ENCODE measurements around the gene ZMAT3.

ZMAT3 gene

DNA sequence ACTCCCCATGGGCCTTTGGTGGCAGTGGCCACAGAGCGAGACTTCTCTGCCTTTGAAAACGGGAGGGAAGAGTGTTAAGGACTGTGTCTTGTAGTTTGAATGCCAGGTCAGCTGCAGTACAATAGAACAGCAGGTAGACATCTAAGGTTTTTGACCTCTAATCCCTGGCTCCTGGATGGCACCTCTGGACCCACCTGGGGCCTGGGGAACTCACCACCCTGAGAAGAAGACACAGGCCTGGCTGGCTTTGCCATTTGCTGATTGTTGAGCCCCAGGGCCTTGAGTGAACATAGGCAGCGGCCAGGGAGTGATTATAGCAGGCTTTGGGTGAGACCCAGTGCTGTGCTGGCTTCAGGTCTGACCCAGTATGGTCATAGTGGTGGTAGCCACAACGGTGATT, 66.4 kb downstream of the ZMAT3 start:
- Histone ChIP-seq H3K4me1 (ENCODE audit: control insufficient read depth in 5 of 5, insufficient read depth in 5 of 5, low read length in 5 of 5) (no peaks in the 10 kb centered on the region), H3K27ac (ENCODE audit: low read depth, low read length) (no peak overlapping the region), H3K9me3 (ENCODE audit: control insufficient read depth in 5 of 5, low read length in 5 of 5) (no peaks in the 10 kb centered on the region), H3K36me3 (ENCODE audit: control insufficient read depth in 5 of 5, insufficient read depth in 5 of 5, low read length in 5 of 5) (peaks cover 0 to 4% (median 0%) of the 10 kb centered on the region in 5 donors), H3K4me3 (ENCODE audit: low read depth in 1 of 5, low read length in 5 of 5) (no peak overlapping the region), H3K27me3 (ENCODE audit: control insufficient read depth in 5 of 5, insufficient read depth in 4 of 5, low read length in 5 of 5) (no peaks in the 10 kb centered on the region), H3K9ac (ENCODE audit: low read length in 5 of 5) (no peak overlapping the region)

GRCh38 chr3:179000659-179001058, 71.0 kb downstream of the ZMAT3 start:
- H3K4me1 ChIP-seq (ENCODE audit: control insufficient read depth in 5 of 5, insufficient read depth in 5 of 5, low read length in 5 of 5): no peaks in the 10 kb centered on the region
- H3K36me3 ChIP-seq (ENCODE audit: control insufficient read depth in 5 of 5, insufficient read depth in 5 of 5, low read length in 5 of 5): peaks cover 0 to 4% (median 0%) of the 10 kb centered on the region in 5 donors

DNA sequence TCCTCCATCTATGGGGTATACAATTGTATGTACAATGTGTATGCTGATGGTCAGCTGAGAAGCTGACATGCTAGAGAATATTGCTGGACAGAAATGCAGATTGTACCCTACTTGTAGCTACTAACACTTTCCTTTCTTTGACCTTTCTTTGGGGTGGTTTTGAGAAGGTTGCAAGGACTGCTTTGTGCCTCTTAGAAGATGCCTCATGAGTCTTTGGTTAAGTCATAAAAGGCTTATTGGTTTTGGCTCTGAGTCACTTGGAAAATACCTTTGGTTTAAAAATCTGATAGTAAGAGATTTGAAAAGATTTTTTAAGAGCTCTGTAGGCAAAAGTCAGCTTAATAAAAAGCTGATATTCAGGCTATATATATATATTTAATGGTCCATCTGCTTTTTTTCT, 71.5 kb downstream of the ZMAT3 start:
- H3K27ac ChIP-seq (ENCODE audit: low read depth, low read length): no peak overlapping the region
- peaks cover 0 to 4% (median 0%) of the 10 kb centered on the region in 5 donors for H3K36me3 ChIP-seq (ENCODE audit: control insufficient read depth in 5 of 5, insufficient read depth in 5 of 5, low read length in 5 of 5)
- H3K9me3 ChIP-seq (ENCODE audit: control insufficient read depth in 5 of 5, low read length in 5 of 5): peaks cover 0 to 6% (median 0%) of the 10 kb centered on the region in 5 donors
- no peaks in the 10 kb centered on the region for H3K27me3 ChIP-seq (ENCODE audit: control insufficient read depth in 5 of 5, insufficient read depth in 4 of 5, low read length in 5 of 5)
- no peak overlapping the region for H3K4me3 ChIP-seq (ENCODE audit: low read depth in 1 of 5, low read length in 5 of 5)
- no peaks in the 10 kb centered on the region for H3K4me1 ChIP-seq (ENCODE audit: control insufficient read depth in 5 of 5, insufficient read depth in 5 of 5, low read length in 5 of 5)
- H3K9ac ChIP-seq (ENCODE audit: low read length in 5 of 5): no peak overlapping the region

More at GRCh38 chr3:179000659-179001058, 71.0 kb downstream of the ZMAT3 start:
- Histone ChIP-seq H3K27ac (ENCODE audit: low read depth, low read length) (no peak overlapping the region), H3K4me3 (ENCODE audit: low read depth in 1 of 5, low read length in 5 of 5) (no peak overlapping the region), H3K9me3 (ENCODE audit: control insufficient read depth in 5 of 5, low read length in 5 of 5) (peaks cover 0 to 6% (median 0%) of the 10 kb centered on the region in 5 donors), H3K9ac (ENCODE audit: low read length in 5 of 5) (no peak overlapping the region), H3K27me3 (ENCODE audit: control insufficient read depth in 5 of 5, insufficient read depth in 4 of 5, low read length in 5 of 5) (no peaks in the 10 kb centered on the region)

DNA sequence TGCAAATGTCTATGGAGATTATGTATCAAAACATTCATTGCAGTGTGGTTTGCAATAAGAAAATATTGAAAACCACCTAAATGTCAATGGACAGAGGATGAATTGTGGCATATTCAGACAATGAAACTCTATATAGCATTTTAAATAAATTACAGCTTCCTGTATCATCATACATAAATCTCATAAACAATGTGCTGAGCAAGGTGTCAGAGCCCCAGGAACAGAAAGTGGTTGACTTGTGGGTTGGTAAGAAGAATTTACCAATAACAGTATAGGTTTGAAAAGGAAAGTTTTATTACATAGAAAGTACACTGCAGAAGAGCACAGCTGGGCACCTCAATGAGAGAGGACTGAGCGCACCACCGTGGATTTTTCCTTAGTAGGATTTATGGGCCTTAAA, 75.2 kb downstream of the ZMAT3 start:
- Histone ChIP-seq H3K36me3 (ENCODE audit: control insufficient read depth in 5 of 5, insufficient read depth in 5 of 5, low read length in 5 of 5) (peaks cover 0 to 6% (median 0%) of the 10 kb centered on the region in 5 donors), H3K27ac (ENCODE audit: low read depth, low read length) (no peak overlapping the region), H3K4me3 (ENCODE audit: low read depth in 1 of 5, low read length in 5 of 5) (no peak overlapping the region), H3K27me3 (ENCODE audit: control insufficient read depth in 5 of 5, insufficient read depth in 4 of 5, low read length in 5 of 5) (no peaks in the 10 kb centered on the region), H3K4me1 (ENCODE audit: control insufficient read depth in 5 of 5, insufficient read depth in 5 of 5, low read length in 5 of 5) (no peaks in the 10 kb centered on the region), H3K9me3 (ENCODE audit: control insufficient read depth in 5 of 5, low read length in 5 of 5) (peaks cover 0 to 6% (median 0%) of the 10 kb centered on the region in 5 donors), H3K9ac (ENCODE audit: low read length in 5 of 5) (no peak overlapping the region)

DNA sequence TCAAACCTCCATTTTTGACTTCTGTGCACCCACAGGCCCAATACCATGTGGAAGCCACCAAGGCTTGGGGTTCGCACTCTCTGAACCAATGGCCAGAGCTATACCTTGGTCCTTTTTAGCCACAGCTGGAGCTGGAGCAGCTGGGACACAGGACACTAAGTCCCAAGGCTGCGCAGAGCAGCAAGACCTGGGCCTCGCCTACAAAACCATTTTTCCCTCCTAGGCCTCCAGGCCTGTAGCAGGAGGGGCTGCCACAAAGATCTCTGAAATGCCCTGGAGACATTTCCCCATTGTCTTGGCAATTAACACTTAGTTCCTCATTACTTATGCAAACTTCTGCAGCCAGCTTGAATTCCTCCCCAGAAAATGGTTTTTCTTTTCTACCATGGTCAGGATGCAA, 81.3 kb downstream of the ZMAT3 start:
- peaks cover 17 to 36% (median 24%) of the 10 kb centered on the region in 5 donors for H3K9me3 ChIP-seq (ENCODE audit: control insufficient read depth in 5 of 5, low read length in 5 of 5)

GRCh38 chr3:178989821-178990220, 81.8 kb downstream of the ZMAT3 start:
- Histone ChIP-seq H3K27ac (ENCODE audit: low read depth, low read length) (no peak overlapping the region), H3K4me1 (ENCODE audit: control insufficient read depth in 5 of 5, insufficient read depth in 5 of 5, low read length in 5 of 5) (no peaks in the 10 kb centered on the region), H3K9ac (ENCODE audit: low read length in 5 of 5) (no peak overlapping the region), H3K27me3 (ENCODE audit: control insufficient read depth in 5 of 5, insufficient read depth in 4 of 5, low read length in 5 of 5) (no peaks in the 10 kb centered on the region), H3K36me3 (ENCODE audit: control insufficient read depth in 5 of 5, insufficient read depth in 5 of 5, low read length in 5 of 5) (peaks cover 0 to 11% (median 0%) of the 10 kb centered on the region in 5 donors), H3K9me3 (ENCODE audit: control insufficient read depth in 5 of 5, low read length in 5 of 5) (peaks cover 17 to 36% (median 24%) of the 10 kb centered on the region in 5 donors), H3K4me3 (ENCODE audit: low read depth in 1 of 5, low read length in 5 of 5) (peak overlapping the region in 1 of 5 donors; percentile 9)

More for the DNA sequence above, 81.3 kb downstream of the ZMAT3 start:
- no peaks in the 10 kb centered on the region for H3K4me1 ChIP-seq (ENCODE audit: control insufficient read depth in 5 of 5, insufficient read depth in 5 of 5, low read length in 5 of 5)
- no peak overlapping the region for H3K27ac ChIP-seq (ENCODE audit: low read depth, low read length)
- peak overlapping the region in 1 of 5 donors; percentile 9 for H3K4me3 ChIP-seq (ENCODE audit: low read depth in 1 of 5, low read length in 5 of 5)
- peaks cover 0 to 11% (median 0%) of the 10 kb centered on the region in 5 donors for H3K36me3 ChIP-seq (ENCODE audit: control insufficient read depth in 5 of 5, insufficient read depth in 5 of 5, low read length in 5 of 5)
- no peaks in the 10 kb centered on the region for H3K27me3 ChIP-seq (ENCODE audit: control insufficient read depth in 5 of 5, insufficient read depth in 4 of 5, low read length in 5 of 5)
- no peak overlapping the region for H3K9ac ChIP-seq (ENCODE audit: low read length in 5 of 5)

DNA sequence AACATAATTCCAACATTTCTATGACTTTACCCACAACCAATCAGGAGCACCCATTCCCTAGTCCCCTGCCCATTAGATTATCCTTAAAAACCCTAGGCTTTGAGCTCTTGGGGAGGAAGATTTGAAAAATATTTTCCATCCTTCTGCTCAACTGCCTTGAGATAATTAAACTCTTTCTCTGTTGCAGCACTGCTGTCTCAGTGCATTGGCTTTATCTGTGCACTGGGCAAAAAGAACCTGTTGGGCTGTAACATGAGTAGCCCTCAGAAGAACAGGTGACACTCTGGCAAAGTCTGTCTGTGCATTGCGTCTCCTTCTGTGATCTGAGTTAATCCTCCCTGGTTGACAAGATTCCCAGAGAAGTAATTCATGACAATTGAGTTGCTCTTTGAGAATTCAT, 83.9 kb downstream of the ZMAT3 start:
- Histone ChIP-seq H3K27ac (ENCODE audit: low read depth, low read length) (no peak overlapping the region), H3K36me3 (ENCODE audit: control insufficient read depth in 5 of 5, insufficient read depth in 5 of 5, low read length in 5 of 5) (peaks cover 0 to 6% (median 0%) of the 10 kb centered on the region in 5 donors), H3K27me3 (ENCODE audit: control insufficient read depth in 5 of 5, insufficient read depth in 4 of 5, low read length in 5 of 5) (no peaks in the 10 kb centered on the region), H3K4me3 (ENCODE audit: low read depth in 1 of 5, low read length in 5 of 5) (peak overlapping the region in 3 of 5 donors; percentile 3 to 45 (median 19)), H3K4me1 (ENCODE audit: control insufficient read depth in 5 of 5, insufficient read depth in 5 of 5, low read length in 5 of 5) (no peaks in the 10 kb centered on the region), H3K9me3 (ENCODE audit: control insufficient read depth in 5 of 5, low read length in 5 of 5) (peaks cover 17 to 36% (median 24%) of the 10 kb centered on the region in 5 donors), H3K9ac (ENCODE audit: low read length in 5 of 5) (no peak overlapping the region)

DNA sequence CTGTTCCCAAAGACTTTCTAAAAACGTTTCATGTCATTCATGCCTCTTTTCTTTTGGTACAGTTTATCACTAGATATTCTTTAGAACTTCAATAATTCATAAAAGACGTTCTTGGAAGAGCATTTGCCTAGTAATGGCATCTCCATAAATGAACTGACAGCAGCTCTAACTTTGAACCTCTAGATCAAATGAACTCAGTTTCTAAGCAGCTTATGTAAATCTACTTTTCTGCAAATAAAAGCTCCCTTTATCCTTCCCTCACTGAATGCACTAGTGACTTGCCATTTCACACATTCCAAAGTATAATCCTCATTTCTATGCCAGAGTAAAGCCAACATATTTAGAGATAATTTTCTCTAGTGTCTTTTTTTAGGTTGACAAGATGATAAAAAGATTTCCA, 85.2 kb downstream of the ZMAT3 start:
- Histone ChIP-seq H3K4me1 (ENCODE audit: control insufficient read depth in 5 of 5, insufficient read depth in 5 of 5, low read length in 5 of 5) (no peaks in the 10 kb centered on the region), H3K36me3 (ENCODE audit: control insufficient read depth in 5 of 5, insufficient read depth in 5 of 5, low read length in 5 of 5) (peaks cover 0 to 6% (median 0%) of the 10 kb centered on the region in 5 donors), H3K27me3 (ENCODE audit: control insufficient read depth in 5 of 5, insufficient read depth in 4 of 5, low read length in 5 of 5) (no peaks in the 10 kb centered on the region), H3K4me3 (ENCODE audit: low read depth in 1 of 5, low read length in 5 of 5) (no peak overlapping the region), H3K27ac (ENCODE audit: low read depth, low read length) (no peak overlapping the region), H3K9ac (ENCODE audit: low read length in 5 of 5) (no peak overlapping the region), H3K9me3 (ENCODE audit: control insufficient read depth in 5 of 5, low read length in 5 of 5) (peaks cover 17 to 36% (median 25%) of the 10 kb centered on the region in 5 donors)

- Histone ChIP-seq H3K27me3 (ENCODE audit: control insufficient read depth in 5 of 5, insufficient read depth in 4 of 5, low read length in 5 of 5) (no peaks in the 10 kb centered on the region), H3K9ac (ENCODE audit: low read length in 5 of 5) (no peak overlapping the region), H3K9me3 (ENCODE audit: control insufficient read depth in 5 of 5, low read length in 5 of 5) (peaks cover 0 to 7% (median 3%) of the 10 kb centered on the region in 5 donors), H3K36me3 (ENCODE audit: control insufficient read depth in 5 of 5, insufficient read depth in 5 of 5, low read length in 5 of 5) (no peaks in the 10 kb centered on the region), H3K4me3 (ENCODE audit: low read depth in 1 of 5, low read length in 5 of 5) (no peak overlapping the region), H3K4me1 (ENCODE audit: control insufficient read depth in 5 of 5, insufficient read depth in 5 of 5, low read length in 5 of 5) (no peaks in the 10 kb centered on the region), H3K27ac (ENCODE audit: low read depth, low read length) (no peak overlapping the region)
Observed at GRCh38 chr3:178982137-178982536, 89.5 kb downstream of the ZMAT3 start.

DNA sequence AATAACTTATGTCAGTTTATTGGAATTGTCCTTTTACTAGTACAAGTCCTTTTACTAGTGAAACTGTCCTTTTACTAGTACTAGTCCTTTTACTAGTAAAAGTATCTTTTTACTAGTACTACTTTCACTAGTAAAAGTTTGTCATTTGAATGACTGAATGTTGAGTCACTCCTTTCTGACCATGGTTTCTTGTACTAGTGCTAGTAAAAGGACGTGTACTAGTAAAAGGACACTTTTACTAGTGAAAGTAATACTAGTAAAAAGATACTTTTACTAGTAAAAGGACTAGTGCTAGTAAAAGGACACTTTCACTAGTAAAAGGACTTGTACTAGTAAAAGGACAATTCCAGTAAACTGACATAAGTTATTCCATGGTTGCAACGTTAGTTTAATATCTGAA, 96.3 kb downstream of the ZMAT3 start:
- Histone ChIP-seq H3K9ac (ENCODE audit: low read length in 5 of 5) (no peak overlapping the region), H3K4me1 (ENCODE audit: control insufficient read depth in 5 of 5, insufficient read depth in 5 of 5, low read length in 5 of 5) (no peaks in the 10 kb centered on the region), H3K4me3 (ENCODE audit: low read depth in 1 of 5, low read length in 5 of 5) (no peak overlapping the region), H3K36me3 (ENCODE audit: control insufficient read depth in 5 of 5, insufficient read depth in 5 of 5, low read length in 5 of 5) (no peaks in the 10 kb centered on the region), H3K9me3 (ENCODE audit: control insufficient read depth in 5 of 5, low read length in 5 of 5) (peaks cover 0 to 2% (median 0%) of the 10 kb centered on the region in 5 donors), H3K27me3 (ENCODE audit: control insufficient read depth in 5 of 5, insufficient read depth in 4 of 5, low read length in 5 of 5) (no peaks in the 10 kb centered on the region), H3K27ac (ENCODE audit: low read depth, low read length) (no peak overlapping the region)
